GM13976 (cell line): ENCODE measurements around the gene SRSF3.

ENCODE experiments used
- DNase-seq: peaks from one replicate; pipeline ENCODE4 v3.0.0; 2012; ENCODE audit warnings: low spot score
- in situ Hi-C: fragments of 300-500 bp; cut with MboI; formaldehyde crosslinking; loops from one replicate; pipeline ENCODE4 v1.12.0; 2022; ENCODE audit warnings: low sequenced_read_pairs, mixed read lengths, inconsistent platforms; ENCODE audit not compliant: unreplicated experiment
- TF ChIP-seq, protein P1 (sequence below): IDR thresholded peaks from 2 replicates; pipeline ENCODE4 v1.5.1; 2012; ENCODE audit warnings: borderline replicate concordance, mild to moderate bottlenecking; ENCODE audit not compliant: insufficient read depth; ENCODE audit errors: extremely low read depth, missing control alignments, control extremely low read depth

The SRSF3 gene

DNA sequence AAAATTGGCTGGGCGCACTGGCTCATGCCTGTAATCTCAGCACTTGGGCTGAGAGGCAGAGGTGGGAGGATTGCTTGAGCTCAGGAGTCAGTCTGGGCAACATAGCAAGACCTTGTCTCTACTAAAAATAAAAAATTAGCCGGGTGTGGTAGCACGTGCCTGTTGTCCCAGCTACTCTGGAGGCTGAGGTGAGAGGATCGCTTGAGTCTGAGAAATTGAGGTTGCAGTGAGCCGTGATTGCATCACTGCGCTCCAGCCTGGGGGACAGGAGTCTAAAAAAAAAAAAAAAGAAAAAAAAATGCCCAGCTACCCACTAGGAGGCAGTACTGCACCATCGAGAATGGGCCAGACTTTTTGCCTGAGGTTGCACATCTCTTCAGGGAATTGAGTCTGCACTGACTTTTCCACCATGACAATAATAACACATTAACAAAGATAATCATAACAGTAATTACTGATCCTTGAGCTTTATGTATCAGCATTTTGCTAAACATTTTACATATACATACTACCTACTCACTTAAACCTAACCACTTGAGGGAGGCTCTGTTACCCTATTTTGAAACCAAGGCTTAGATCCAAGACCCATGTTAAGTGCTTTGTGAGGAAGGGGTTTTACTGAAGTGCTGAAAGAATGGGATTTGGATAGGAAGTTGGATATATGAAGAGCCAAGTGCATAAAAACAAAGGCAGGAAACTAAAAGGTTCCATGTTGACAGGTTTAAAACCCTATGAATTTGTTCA lies 21.0 kb downstream of the SRSF3 start:
- in situ Hi-C loops: loop anchor here (10.0 kb wide), 1 partner anchor 140 kb away; no protein-coding TSS in a partner anchor
- DNase-seq: peak; percentile 70
- TF ChIP-seq, protein P1, sequence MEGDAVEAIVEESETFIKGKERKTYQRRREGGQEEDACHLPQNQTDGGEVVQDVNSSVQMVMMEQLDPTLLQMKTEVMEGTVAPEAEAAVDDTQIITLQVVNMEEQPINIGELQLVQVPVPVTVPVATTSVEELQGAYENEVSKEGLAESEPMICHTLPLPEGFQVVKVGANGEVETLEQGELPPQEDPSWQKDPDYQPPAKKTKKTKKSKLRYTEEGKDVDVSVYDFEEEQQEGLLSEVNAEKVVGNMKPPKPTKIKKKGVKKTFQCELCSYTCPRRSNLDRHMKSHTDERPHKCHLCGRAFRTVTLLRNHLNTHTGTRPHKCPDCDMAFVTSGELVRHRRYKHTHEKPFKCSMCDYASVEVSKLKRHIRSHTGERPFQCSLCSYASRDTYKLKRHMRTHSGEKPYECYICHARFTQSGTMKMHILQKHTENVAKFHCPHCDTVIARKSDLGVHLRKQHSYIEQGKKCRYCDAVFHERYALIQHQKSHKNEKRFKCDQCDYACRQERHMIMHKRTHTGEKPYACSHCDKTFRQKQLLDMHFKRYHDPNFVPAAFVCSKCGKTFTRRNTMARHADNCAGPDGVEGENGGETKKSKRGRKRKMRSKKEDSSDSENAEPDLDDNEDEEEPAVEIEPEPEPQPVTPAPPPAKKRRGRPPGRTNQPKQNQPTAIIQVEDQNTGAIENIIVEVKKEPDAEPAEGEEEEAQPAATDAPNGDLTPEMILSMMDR: peak; percentile 46

DNA sequence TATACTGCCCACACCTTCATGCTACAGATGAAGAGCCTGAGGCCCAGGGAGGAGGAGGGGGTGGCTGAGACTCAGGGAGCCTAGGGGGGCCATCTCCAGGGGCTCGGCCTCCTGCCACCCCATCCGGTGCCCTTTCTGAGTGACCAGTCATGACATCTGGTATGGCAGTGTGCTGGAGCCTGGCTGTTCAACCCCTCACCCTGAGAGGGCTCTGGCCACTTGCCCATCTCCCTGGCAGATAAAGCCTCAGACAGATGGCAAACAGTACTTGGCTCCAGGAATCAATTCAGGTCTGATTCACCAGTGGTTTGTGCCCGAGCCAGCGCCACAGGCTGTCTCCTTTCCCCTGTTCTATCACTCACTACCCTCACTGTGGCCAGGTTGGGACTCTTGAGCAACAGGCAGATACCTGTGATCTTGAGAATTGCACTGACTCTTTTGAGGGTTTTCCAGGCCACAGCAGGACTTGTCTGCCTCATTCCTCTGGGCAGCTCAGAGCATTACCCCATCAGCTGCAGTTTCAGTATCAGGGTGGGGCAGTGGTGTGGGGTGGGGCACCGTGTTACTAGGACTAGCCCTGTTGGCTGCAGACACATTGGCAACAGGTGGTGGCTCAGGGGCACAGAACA lies 22.8 kb downstream of the SRSF3 start:
- TF ChIP-seq, protein P1: no peak
- no peak for DNase-seq
- in situ Hi-C loops: loop anchor here (10.0 kb wide), 1 partner anchor 138 kb away; no protein-coding TSS in a partner anchor

DNA sequence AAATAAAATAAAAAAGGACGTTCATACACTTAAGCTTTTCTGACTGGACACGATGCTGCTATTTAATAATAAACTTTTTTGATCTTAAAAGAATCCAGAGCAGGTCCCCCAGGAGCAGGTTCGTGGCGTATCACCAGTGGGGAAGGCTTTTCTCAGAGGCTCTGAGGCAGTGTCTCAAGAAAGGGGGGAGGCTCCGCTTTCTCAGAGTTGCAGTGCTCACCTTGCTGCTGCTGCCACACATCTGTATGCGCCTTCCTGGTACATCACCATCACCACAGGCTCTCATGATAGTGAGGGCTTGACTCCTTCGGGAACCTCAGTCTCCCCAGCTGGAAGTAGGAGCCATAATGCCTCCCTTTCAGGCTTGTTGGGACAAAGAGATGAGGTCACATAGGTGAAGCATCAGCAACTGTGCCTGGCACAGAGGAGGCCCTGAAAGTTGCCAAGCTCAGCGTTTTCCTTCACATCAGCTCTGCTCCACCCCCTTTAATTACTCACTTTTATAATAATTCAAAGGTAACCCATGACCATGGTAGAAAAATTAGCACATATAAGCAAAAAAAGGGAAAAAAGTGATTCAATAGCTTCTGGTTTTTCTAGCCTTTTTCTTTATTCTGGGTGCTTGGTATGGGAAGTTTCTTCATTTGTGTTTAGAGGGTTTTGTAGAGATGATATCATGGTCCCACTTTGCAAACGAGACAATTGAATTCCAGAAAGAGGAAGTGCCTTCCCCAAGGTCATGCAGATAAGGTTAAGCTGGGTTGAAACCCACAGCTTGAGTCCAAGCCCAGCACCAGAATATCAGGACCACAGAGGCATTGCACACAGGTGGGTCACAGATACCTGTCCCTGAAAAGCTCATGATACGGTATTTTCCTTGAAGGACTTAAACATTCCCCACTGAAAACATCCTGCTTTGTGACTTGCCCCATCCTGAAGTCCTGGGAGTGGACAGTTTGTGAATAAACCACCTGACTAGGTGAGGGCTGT lies 24.5 kb downstream of the SRSF3 start:
- DNase-seq: no peak
- in situ Hi-C loops: loop anchor here (10.0 kb wide), 1 partner anchor 136 kb away; no protein-coding TSS in a partner anchor
- TF ChIP-seq, protein P1: no peak

DNA sequence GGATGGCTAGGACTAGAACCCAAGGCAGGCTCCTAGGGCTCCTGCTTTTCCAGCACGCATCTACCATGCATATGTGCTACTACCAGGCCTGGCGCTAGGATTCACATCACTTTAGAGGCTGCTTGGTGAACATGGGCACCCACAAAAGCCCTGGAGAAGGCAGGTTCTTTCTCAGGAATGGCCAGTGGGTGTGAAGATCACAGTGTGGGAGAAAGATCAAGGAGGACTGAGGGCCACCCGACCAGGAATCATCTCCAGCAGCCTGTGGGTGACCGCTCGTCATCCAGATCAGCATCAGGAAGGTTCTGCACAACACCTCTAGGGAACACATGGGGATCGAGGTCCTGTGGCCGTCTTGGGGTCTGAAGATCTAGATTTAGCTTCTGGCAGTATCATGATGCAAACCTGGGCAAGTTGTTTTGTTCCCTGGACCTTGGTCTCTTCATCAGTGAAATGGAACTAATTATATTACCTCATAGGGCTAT lies 27.3 kb downstream of the SRSF3 start:
- no peak for DNase-seq
- TF ChIP-seq, protein P1: no peak
- in situ Hi-C loops: loop anchor here (10.0 kb wide), 1 partner anchor 63 kb away; no protein-coding TSS in a partner anchor

DNA sequence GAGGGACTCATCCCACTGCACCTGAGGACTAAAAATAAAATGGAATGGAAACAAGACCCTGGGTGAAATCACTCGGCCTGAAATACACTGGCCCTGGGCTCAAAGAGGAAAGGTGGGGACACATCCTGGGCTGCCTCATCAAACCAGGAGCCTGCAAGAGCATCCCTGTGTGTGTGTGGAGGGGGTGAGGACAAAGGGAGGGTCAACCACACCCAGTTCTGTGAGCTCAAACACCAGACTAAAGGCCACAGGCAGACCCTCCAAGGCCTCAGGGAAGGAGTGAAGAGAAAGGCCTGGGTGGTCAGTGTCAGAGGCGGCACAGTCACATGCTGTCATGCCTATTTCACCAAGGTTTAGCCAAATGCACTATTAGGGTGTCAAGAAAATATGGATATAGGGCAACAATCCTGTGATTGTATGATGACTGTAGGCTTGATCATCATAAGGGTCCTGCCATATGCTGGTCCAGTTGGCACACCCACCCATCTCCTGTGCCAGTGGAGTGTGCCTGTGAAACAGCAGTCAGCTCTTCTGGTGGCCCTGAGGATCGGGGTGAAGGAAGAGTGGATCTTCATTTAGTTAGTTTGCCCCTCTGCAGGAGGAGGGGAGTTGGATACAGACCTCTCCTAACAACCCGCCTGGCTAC lies 28.9 kb downstream of the SRSF3 start:
- TF ChIP-seq, protein P1: no peak
- in situ Hi-C loops: loop anchor here (10.0 kb wide), 1 partner anchor 62 kb away; no protein-coding TSS in a partner anchor

More for the DNA sequence above, 28.9 kb downstream of the SRSF3 start:
- DNase-seq: no peak
